WI38 (cell line): ENCODE results near the gene SGF29.
"Not testable (repeated sequence)": the region's sequence is repeated elsewhere in the genome, so short reads cannot be mapped to it uniquely, and the experiment has no call there.

Source experiments
- H3K4me3 ChIP-seq: 2 replicates; pipeline ENCODE4 v1.5.1; 2011; ENCODE audit warnings: low read depth, mild to moderate bottlenecking, control low read depth, low read length
- TF ChIP-seq, protein P1 (sequence below): IDR thresholded peaks from 2 replicates; pipeline ENCODE4 v1.5.1; 2012; ENCODE audit warnings: low read depth, mild to moderate bottlenecking, control low read depth, low read length

The SGF29 gene

GRCh38 chr16:28602529-28602928, 48.8 kb downstream of the SGF29 start:
- TF ChIP-seq, protein P1, sequence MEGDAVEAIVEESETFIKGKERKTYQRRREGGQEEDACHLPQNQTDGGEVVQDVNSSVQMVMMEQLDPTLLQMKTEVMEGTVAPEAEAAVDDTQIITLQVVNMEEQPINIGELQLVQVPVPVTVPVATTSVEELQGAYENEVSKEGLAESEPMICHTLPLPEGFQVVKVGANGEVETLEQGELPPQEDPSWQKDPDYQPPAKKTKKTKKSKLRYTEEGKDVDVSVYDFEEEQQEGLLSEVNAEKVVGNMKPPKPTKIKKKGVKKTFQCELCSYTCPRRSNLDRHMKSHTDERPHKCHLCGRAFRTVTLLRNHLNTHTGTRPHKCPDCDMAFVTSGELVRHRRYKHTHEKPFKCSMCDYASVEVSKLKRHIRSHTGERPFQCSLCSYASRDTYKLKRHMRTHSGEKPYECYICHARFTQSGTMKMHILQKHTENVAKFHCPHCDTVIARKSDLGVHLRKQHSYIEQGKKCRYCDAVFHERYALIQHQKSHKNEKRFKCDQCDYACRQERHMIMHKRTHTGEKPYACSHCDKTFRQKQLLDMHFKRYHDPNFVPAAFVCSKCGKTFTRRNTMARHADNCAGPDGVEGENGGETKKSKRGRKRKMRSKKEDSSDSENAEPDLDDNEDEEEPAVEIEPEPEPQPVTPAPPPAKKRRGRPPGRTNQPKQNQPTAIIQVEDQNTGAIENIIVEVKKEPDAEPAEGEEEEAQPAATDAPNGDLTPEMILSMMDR, result no peak
- H3K4me3 ChIP-seq, result no peak overlapping the region

GRCh38 chr16:28603381-28604185, 49.9 kb downstream of the SGF29 start:
- no peak overlapping the region for H3K4me3 ChIP-seq
- TF ChIP-seq, protein P1, result no peak

- H3K4me3 ChIP-seq, result no peak overlapping the region
- TF ChIP-seq, protein P1, result no peak
Observed at GRCh38 chr16:28604186-28604565, 50.5 kb downstream of the SGF29 start.

- TF ChIP-seq, protein P1, result no peak
- H3K4me3 ChIP-seq, result no peak overlapping the region
Observed at GRCh38 chr16:28606291-28607115, 52.8 kb downstream of the SGF29 start.

GRCh38 chr16:28607116-28607623, 53.5 kb downstream of the SGF29 start:
- H3K4me3 ChIP-seq, result no peak overlapping the region
- TF ChIP-seq, protein P1, result no peak

- H3K4me3 ChIP-seq, result not testable (repeated sequence)
Observed at GRCh38 chr16:28607681-28608495, 54.2 kb downstream of the SGF29 start.

- H3K4me3 ChIP-seq, result not testable (repeated sequence)
Observed at GRCh38 chr16:28608496-28608808, 54.7 kb downstream of the SGF29 start.

DNA sequence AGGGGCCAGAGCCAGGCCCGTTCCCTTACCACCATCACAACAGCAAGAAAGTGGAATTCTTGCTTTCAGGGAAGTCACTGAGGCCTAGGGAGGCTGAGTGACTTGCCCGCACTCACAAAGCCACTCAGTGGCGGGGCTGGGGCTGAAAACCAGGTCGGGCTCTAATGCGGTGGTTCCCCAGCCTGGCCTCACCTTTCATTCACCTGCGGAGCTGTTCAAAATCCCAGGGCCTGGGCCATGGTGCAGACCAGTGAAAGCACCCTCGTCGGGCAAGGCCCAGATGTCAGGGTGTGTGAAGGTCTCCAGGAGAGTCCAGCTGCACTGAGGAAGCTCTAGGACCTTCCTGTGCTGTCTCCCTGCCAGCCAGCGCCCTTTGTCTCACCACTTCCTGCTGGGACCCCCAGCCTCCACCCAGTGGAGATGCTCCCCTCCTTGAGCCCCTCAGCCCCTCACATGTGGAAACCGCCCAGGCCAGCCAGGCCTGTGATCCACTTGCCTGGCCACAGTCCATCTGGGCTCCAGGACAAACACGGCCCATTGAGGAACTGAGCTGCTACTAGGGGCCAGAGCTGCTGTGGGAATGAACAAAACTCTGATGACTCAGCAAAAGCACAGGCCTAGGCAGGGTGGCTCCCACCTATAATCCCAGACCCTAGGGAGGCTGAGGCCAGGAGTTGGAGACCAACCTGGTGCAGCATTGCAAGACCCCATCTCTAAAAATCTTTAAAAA, 55.3 kb downstream of the SGF29 start:
- H3K4me3 ChIP-seq, result not testable (repeated sequence)
